Cardiac fibroblast (primary cell): Measurements from ENCODE around the gene ADD1.

Experiments used
- DNase-seq, 2 donors: peaks; one replicate each; pipeline versions ENCODE4 v3.0.0 to v3.0.0-alpha.2; 2010; ENCODE audit warnings: low read depth in 2 of 2
- H3K4me3 ChIP-seq, 2 donors: replicated peaks in 1 of 2; 1 replicate in 1 of 2; 2 replicates in 1 of 2; pipeline ENCODE4 v1.5.1; 2011; ENCODE audit warnings: low read depth in 2 of 2, low read length in 2 of 2, mild to moderate bottlenecking in 2 of 2, moderate library complexity in 1 of 2
- CTCF ChIP-seq: IDR thresholded peaks from one replicate; pipeline ENCODE4 v1.5.1; 2011; ENCODE audit warnings: low read depth, mild to moderate bottlenecking, low read length, inconsistent platforms

The ADD1 gene

GRCh38 chr4:2843263-2843940 lies at the start of gene ADD1:
ADD1 (plus strand) TSS chr4:2843844; CDS start chr4:2875916, 32,072 bp downstream.
- DNase-seq: peak; percentile 91 to 96
- no peak for TF ChIP-seq CTCF
- H3K4me3 ChIP-seq: peak within 1 kb of the TSS; percentile 80 to 82

- peak overlapping the region; percentile 67 to 75 for H3K4me3 ChIP-seq
Measured at GRCh38 chr4:2794486-2795299, 49.0 kb upstream of the ADD1 start.

GRCh38 chr4:2795300-2795892 lies 48.2 kb upstream of the ADD1 start:
- TF ChIP-seq CTCF: no peak
- no peak overlapping the region for H3K4me3 ChIP-seq
- no peak for DNase-seq

More at GRCh38 chr4:2794486-2795299, 49.0 kb upstream of the ADD1 start:
- no peak for TF ChIP-seq CTCF
- peak; percentile 82 to 90 for DNase-seq

GRCh38 chr4:2795893-2796848 lies 47.5 kb upstream of the ADD1 start:
- TF ChIP-seq CTCF: no peak
- no peak overlapping the region for H3K4me3 ChIP-seq
- peak in 1 of 2 donors; percentile 46 for DNase-seq

GRCh38 chr4:2796849-2797544 lies 46.6 kb upstream of the ADD1 start:
- H3K4me3 ChIP-seq: no peak overlapping the region
- DNase-seq: no peak
- no peak for TF ChIP-seq CTCF
